GM12878 (cell line): ENCODE data around the gene PDCD11. TPM values are rescaled to one million over a fixed set of nuclear protein-coding genes. Genes with fewer than 3 reads are reported as not detected.

Experiments
- BMI1 ChIP-seq: fragments of 450-650 bp; IDR thresholded peaks from 2 replicates; pipeline ENCODE4 v1.6.1; 2016; ENCODE audit warnings: mild to moderate bottlenecking, moderate library complexity, borderline replicate concordance
- CBX3 ChIP-seq: fragments of 200-600 bp; sonication (generic); IDR thresholded peaks from 2 replicates; pipeline ENCODE4 v1.6.1; 2016; ENCODE audit warnings: low read depth, borderline replicate concordance
- CEBPB ChIP-seq, 2 experiments: fragments of 150-350 bp in 1 of 2; IDR thresholded peaks; 2 replicates each; pipeline ENCODE4 v1.6.1; 2012 to 2014; ENCODE audit warnings: low read depth in 2 of 2, low read length in 2 of 2, borderline replicate concordance in 1 of 2, inconsistent platforms in 1 of 2
- CREB1 ChIP-seq: IDR thresholded peaks from 2 replicates; pipeline ENCODE4 v1.6.1; 2012; ENCODE audit warnings: low read depth, mild to moderate bottlenecking, inconsistent platforms
- IKZF2 ChIP-seq, 2 experiments: fragments of 450-650 bp; IDR thresholded peaks; 2 replicates each; pipeline ENCODE4 v1.6.1; 2017; ENCODE audit warnings: mild to moderate bottlenecking in 2 of 2, moderate library complexity in 2 of 2
- IRF4 ChIP-seq: IDR thresholded peaks from 2 replicates; pipeline ENCODE4 v1.6.1; 2011; ENCODE audit warnings: low read depth, low read length
- MTA2 ChIP-seq: fragments of 450-650 bp; IDR thresholded peaks from 2 replicates; pipeline ENCODE4 v1.6.1; 2016; ENCODE audit warnings: low read depth, mild to moderate bottlenecking, moderate library complexity
- MTA3 ChIP-seq: IDR thresholded peaks from 2 replicates; pipeline ENCODE4 v1.6.1; 2012; ENCODE audit warnings: low read length, inconsistent platforms, borderline replicate concordance
- NBN ChIP-seq: fragments of 450-650 bp; IDR thresholded peaks from 2 replicates; pipeline ENCODE4 v1.6.1; 2016
- NR2F1 ChIP-seq: fragments of 450-650 bp; conservative IDR thresholded peaks from 2 replicates; pipeline ENCODE4 v1.6.1; 2017; ENCODE audit warnings: mild to moderate bottlenecking
- RCOR1 ChIP-seq: conservative IDR thresholded peaks from 2 replicates; pipeline ENCODE4 v1.6.1; 2012; ENCODE audit warnings: low read depth, low read length, improper control_type of control experiment
- SIN3A ChIP-seq: IDR thresholded peaks from 2 replicates; pipeline ENCODE4 v1.6.1; 2012; ENCODE audit warnings: low read depth, low read length, improper control_type of control experiment
- SIX5 ChIP-seq: IDR thresholded peaks from 2 replicates; pipeline ENCODE4 v1.6.1; 2011; ENCODE audit warnings: mild to moderate bottlenecking, low read depth, low read length, moderate library complexity; ENCODE audit not compliant: severe bottlenecking
- SMAD1 ChIP-seq: fragments of 450-650 bp; IDR thresholded peaks from 2 replicates; pipeline ENCODE4 v1.6.1; 2018; ENCODE audit warnings: mild to moderate bottlenecking, low read depth; ENCODE audit not compliant: partially characterized antibody
- SMC3 ChIP-seq: IDR thresholded peaks from 2 replicates; pipeline ENCODE4 v1.6.1; 2011; ENCODE audit warnings: low read length, improper control_type of control experiment, borderline replicate concordance
- STAT3 ChIP-seq: IDR thresholded peaks from 2 replicates; pipeline ENCODE4 v1.6.1; 2011; ENCODE audit warnings: low read depth, low read length, improper control_type of control experiment
- TCF3 ChIP-seq: IDR thresholded peaks from 2 replicates; pipeline ENCODE4 v1.6.1; 2012; ENCODE audit warnings: low read depth, mild to moderate bottlenecking, low read length, borderline replicate concordance; ENCODE audit not compliant: insufficient read depth
- ZBED1 ChIP-seq: IDR thresholded peaks from 2 replicates; pipeline ENCODE4 v1.6.1; 2016; ENCODE audit warnings: borderline replicate concordance
- ZBTB11 ChIP-seq: fragments of 450-650 bp; formaldehyde crosslinking; IDR thresholded peaks from 2 replicates; pipeline ENCODE4 v1.5.0; 2022; ENCODE audit warnings: mild to moderate bottlenecking, missing genetic modification characterization
- polyA plus RNA-seq, 11 experiments: library from polyadenylated mRNA; depleted of rRNA in 4 of 11; unstranded in 6 of 11; stranded (reverse) in 5 of 11; fragments of >200 nt; fragmentation: Nextera tagmentation in 4 of 11; fragmentation: Illumina TruSeq in 1 of 11; extraction: Ambion mirVana in 4 of 11; extraction: Trizol in 1 of 11; gene quantifications; 1 replicate in 1 of 11; 2 replicates in 10 of 11; pipeline versions ENCODE4 v1.2.1 to v1.2.3, GENCODE V29; 2011 to 2016; ENCODE audit warnings: inconsistent platforms in 2 of 11, missing spikeins in 2 of 11, low read depth in 1 of 11
- total RNA-seq, 4 experiments: library from RNA; depleted of rRNA in 3 of 4; stranded (reverse); fragments of >200 nt in 3 of 4; fragmentation: Illumina TruSeq in 1 of 4; extraction: Trizol in 1 of 4; gene quantifications; 2 replicates each; pipeline versions ENCODE4 v1.2.1 to v1.2.3, GENCODE V29; 2013 to 2021
- TF ChIP-seq, protein P1 (sequence below): fragments of 450-650 bp; IDR thresholded peaks from 2 replicates; pipeline ENCODE4 v1.6.1; 2017; ENCODE audit warnings: borderline replicate concordance
- TF ChIP-seq, protein P2 (sequence below): fragments of 150-350 bp; IDR thresholded peaks from 2 replicates; pipeline ENCODE4 v1.6.1; 2014; ENCODE audit warnings: mild to moderate bottlenecking, low read depth, low read length
- TF ChIP-seq, protein P3 (sequence below): fragments of 450-650 bp; IDR thresholded peaks from 2 replicates; pipeline ENCODE4 v1.6.1; 2016; ENCODE audit warnings: mild to moderate bottlenecking

Gene PDCD11
- total and polyA plus RNA-seq, 10 of the 15 experiments (the other 5 are each of a cell fraction or from before 2014, with no cell fraction given), result 13.9 to 69.7 (median 44.8) TPM

GRCh38 chr10:103396067-103396788 lies at the start of gene PDCD11, which contains the start of gene ATP5MK (continued):
- TF ChIP-seq SIN3A (peak; percentile 94), IRF4 (0 out of 2 replicates have a peak, but pooled peaks have one; percentile 6), ZBED1 (no peak), NBN (peak; percentile 52), RCOR1 (no peak), NR2F1 (0 out of 2 replicates have a peak, but pooled peaks have one; percentile 33), BMI1 (no peak), IKZF2 (IDR thresholded peaks at IDR 0.05) (peak in 1 of 2 experiments; percentile 35; a peak in 1 of 4 replicates), CEBPB (IDR thresholded peaks at IDR 0.05; ENCODE audit: borderline replicate concordance in 1 of 2, low read depth in 2 of 2, low read length in 2 of 2) (no peak), SMC3 (no peak), SIX5 (peak; percentile 45), MTA3 (no peak), TCF3 (peak; percentile 95), ZBTB11 (CRISPR knock-in tag) (no peak), CBX3 (no peak), STAT3 (no peak; the same call in 1 of the 2 replicates), MTA2 (peak; percentile 7; the same call in 1 of the 2 replicates), CREB1 (peak; percentile 88), SMAD1 (no peak)
- TF ChIP-seq, protein P1, sequence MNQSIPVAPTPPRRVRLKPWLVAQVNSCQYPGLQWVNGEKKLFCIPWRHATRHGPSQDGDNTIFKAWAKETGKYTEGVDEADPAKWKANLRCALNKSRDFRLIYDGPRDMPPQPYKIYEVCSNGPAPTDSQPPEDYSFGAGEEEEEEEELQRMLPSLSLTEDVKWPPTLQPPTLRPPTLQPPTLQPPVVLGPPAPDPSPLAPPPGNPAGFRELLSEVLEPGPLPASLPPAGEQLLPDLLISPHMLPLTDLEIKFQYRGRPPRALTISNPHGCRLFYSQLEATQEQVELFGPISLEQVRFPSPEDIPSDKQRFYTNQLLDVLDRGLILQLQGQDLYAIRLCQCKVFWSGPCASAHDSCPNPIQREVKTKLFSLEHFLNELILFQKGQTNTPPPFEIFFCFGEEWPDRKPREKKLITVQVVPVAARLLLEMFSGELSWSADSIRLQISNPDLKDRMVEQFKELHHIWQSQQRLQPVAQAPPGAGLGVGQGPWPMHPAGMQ, result no peak
- TF ChIP-seq, protein P2, sequence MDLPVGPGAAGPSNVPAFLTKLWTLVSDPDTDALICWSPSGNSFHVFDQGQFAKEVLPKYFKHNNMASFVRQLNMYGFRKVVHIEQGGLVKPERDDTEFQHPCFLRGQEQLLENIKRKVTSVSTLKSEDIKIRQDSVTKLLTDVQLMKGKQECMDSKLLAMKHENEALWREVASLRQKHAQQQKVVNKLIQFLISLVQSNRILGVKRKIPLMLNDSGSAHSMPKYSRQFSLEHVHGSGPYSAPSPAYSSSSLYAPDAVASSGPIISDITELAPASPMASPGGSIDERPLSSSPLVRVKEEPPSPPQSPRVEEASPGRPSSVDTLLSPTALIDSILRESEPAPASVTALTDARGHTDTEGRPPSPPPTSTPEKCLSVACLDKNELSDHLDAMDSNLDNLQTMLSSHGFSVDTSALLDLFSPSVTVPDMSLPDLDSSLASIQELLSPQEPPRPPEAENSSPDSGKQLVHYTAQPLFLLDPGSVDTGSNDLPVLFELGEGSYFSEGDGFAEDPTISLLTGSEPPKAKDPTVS, result no peak
- TF ChIP-seq, protein P3, sequence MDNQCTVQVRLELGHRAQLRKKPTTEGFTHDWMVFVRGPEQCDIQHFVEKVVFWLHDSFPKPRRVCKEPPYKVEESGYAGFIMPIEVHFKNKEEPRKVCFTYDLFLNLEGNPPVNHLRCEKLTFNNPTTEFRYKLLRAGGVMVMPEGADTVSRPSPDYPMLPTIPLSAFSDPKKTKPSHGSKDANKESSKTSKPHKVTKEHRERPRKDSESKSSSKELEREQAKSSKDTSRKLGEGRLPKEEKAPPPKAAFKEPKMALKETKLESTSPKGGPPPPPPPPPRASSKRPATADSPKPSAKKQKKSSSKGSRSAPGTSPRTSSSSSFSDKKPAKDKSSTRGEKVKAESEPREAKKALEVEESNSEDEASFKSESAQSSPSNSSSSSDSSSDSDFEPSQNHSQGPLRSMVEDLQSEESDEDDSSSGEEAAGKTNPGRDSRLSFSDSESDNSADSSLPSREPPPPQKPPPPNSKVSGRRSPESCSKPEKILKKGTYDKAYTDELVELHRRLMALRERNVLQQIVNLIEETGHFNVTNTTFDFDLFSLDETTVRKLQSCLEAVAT, result peak; percentile 77; the same call in 1 of the 2 replicates
